ENCODE results near the gene RAB3GAP2. TPM values are rescaled to one million over a fixed set of nuclear protein-coding genes. Genes with fewer than 3 reads are reported as not detected.
A peak's percentile ranks its signal among the peaks of the same experiment; 100 is the strongest.
"Not testable (repeated sequence)": the region's sequence is repeated elsewhere in the genome, so short reads cannot be mapped to it uniquely, and the experiment has no call there.

The RAB3GAP2 gene
- total RNA-seq, 8 experiments from 2014 or later, result 27.8 to 56.7 (median 40.4) TPM

DNA sequence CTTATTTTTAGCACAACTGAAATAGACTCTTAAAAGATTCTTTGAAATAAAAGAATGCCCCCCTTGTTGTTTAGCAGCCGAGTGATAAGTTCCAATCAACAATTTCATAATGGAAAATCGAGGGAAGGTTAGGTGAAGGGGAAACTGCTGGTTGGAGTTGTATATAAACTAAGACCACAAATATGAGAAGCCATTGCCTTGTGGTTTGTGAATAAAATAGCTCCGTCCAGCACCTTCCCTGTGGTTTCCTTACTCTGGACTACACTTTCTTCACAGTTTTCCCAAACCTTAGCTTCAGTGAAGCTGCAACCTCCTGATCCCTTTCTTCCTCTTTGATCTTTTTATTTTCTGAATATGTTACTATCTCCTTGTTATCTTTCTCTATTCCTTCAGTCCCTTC is 6.7 kb upstream of the RAB3GAP2 start:
- H3K4me3 ChIP-seq, result no peak overlapping the region
- in situ Hi-C loops (cut with MboI; ENCODE audit: low pct_unique_long_range_greater_than_20kb in 2 of 9, low sequenced_read_pairs in 9 of 9, unreplicated experiment in 9 of 9), result loop anchor here in 3 of 9 experiments (25.0 kb wide), 3 partner anchors 258 to 508 kb away; partner anchors contain the start of genes MARK1 (in 1 of the 3), MTARC1 (in 1 of the 3) and MTARC2 (in 1 of the 3)
- no peak for ATAC-seq (replicated peaks in 6 of 8)
- no peak overlapping the region for H3K27ac ChIP-seq
- WGBS, 10 experiments, result 16 to 73% (median 51%) methylated on average over 1 to 3 of the region's 3 CpGs; no CpG with 5 or more reads in 1 of the 10 experiments
- peaks cover 9 to 10% of the 10 kb centered on the region in 2 donors for H3K4me1 ChIP-seq (replicated peaks in 1 of 2)

DNA sequence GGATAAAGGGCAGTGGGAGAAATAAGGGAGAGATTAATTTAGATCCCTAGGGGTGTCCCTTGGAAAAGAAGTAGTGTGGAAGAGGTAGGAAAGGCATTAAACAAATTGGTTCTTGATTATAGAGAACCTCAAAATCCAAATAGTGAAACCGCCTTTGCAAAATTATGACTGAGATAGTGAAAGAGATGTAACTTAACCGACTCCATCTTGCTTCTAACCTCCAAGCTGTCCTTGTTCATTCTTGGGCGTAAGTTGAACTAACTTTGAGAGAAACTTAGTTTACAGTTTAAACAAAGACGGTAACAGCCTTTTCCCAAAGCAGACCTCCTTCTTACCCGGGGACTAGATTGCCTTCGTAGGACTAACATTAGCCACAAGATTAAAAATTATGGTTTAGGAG is 3.2 kb upstream of the RAB3GAP2 start:
- ATAC-seq (replicated peaks in 6 of 8), result no peak
- WGBS, 10 experiments, result 55 to 93% (median 88%) methylated on average over 4 to 6 of the region's 6 CpGs; no CpG with 5 or more reads in 2 of the 10 experiments
- Histone ChIP-seq H3K27ac (no peak overlapping the region), H3K4me3 (no peak overlapping the region), H3K4me1 (replicated peaks in 1 of 2) (peaks cover 28 to 29% of the 10 kb centered on the region in 2 donors)
- in situ Hi-C loops (cut with MboI; ENCODE audit: low pct_unique_long_range_greater_than_20kb in 2 of 9, low sequenced_read_pairs in 9 of 9, unreplicated experiment in 9 of 9), result loop anchor here in 3 of 9 experiments (25.0 kb wide), 3 partner anchors 262 to 512 kb away; partner anchors contain the start of genes MARK1 (in 1 of the 3), MTARC1 (in 1 of the 3) and MTARC2 (in 1 of the 3)

- H3K27ac ChIP-seq, result peak overlapping the region in 1 of 2 donors; percentile 88
- in situ Hi-C loops (cut with MboI; ENCODE audit: low pct_unique_long_range_greater_than_20kb in 2 of 9, low sequenced_read_pairs in 9 of 9, unreplicated experiment in 9 of 9), result no loop called here
- no peak for ATAC-seq (replicated peaks in 6 of 8)
- WGBS, 10 experiments, result 79 to 100% (median 83%) methylated on average over 1 to 2 of the region's 2 CpGs; no CpG with 5 or more reads in 4 of the 10 experiments
- peaks cover 30 to 33% of the 10 kb centered on the region in 2 donors for H3K4me1 ChIP-seq (replicated peaks in 1 of 2)
- H3K4me3 ChIP-seq, result no peak overlapping the region
Observed at GRCh38 chr1:220274251-220274855, 2.1 kb upstream of the RAB3GAP2 start.

- WGBS, 10 experiments, result 5 to 45% (median 20%) methylated on average over 3 to 5 of the region's 5 CpGs
- in situ Hi-C loops (cut with MboI; ENCODE audit: low pct_unique_long_range_greater_than_20kb in 2 of 9, low sequenced_read_pairs in 9 of 9, unreplicated experiment in 9 of 9), result no loop called here
- Histone ChIP-seq H3K4me3 (peak overlapping the region; percentile 59 to 73 (median 67)), H3K4me1 (replicated peaks in 1 of 2) (peaks cover 30 to 33% of the 10 kb centered on the region in 2 donors), H3K27ac (peak overlapping the region; percentile 88)
- no peak for ATAC-seq (replicated peaks in 6 of 8)
Observed at GRCh38 chr1:220272841-220273090, 513 bp upstream of the RAB3GAP2 start.

DNA sequence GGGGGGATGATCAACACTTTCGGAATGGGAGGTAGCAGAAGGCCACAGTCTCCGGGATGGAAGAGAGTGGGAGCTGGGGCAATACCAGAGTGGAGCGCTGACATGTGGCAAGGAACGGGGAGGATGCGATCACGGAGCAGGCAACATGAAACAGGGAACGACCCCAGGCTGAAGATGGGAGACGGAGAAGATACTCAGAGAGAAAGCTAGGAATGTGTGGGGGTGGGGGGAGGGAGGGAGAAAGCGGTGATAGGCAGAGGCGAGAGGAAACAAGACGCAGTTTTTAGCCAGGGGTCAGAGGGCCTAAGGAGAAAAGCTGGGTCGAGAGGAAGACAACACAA is 577 bp downstream of the RAB3GAP2 start:
- Histone ChIP-seq H3K4me1 (replicated peaks in 1 of 2) (peaks cover 30 to 33% of the 10 kb centered on the region in 2 donors), H3K27ac (peak overlapping the region; percentile 88), H3K4me3 (peak overlapping the region; percentile 59 to 73 (median 67))
- in situ Hi-C loops (cut with MboI; ENCODE audit: low pct_unique_long_range_greater_than_20kb in 2 of 9, low sequenced_read_pairs in 9 of 9, unreplicated experiment in 9 of 9), result no loop called here
- ATAC-seq (replicated peaks in 6 of 8), result peak in 3 of 8 experiments; percentile 7 to 37 (median 17)
- 0 to 5% (median 0%) methylated on average over 1 to 8 of the region's 12 CpGs; no CpG with 5 or more reads in 1 of the 10 experiments for WGBS, 10 experiments

GRCh38 chr1:220269036-220269435 is 3.2 kb downstream of the RAB3GAP2 start:
- WGBS, 10 experiments, result 93 to 100% (median 100%) methylated on average over 1 to 2 of the region's 2 CpGs; no CpG with 5 or more reads in 2 of the 10 experiments
- Histone ChIP-seq H3K27ac (no peak overlapping the region), H3K4me3 (no peak overlapping the region), H3K4me1 (replicated peaks in 1 of 2) (peaks cover 21 to 24% of the 10 kb centered on the region in 2 donors)
- ATAC-seq (replicated peaks in 6 of 8), result no peak
- in situ Hi-C loops (cut with MboI; ENCODE audit: low pct_unique_long_range_greater_than_20kb in 2 of 9, low sequenced_read_pairs in 9 of 9, unreplicated experiment in 9 of 9), result no loop called here

DNA sequence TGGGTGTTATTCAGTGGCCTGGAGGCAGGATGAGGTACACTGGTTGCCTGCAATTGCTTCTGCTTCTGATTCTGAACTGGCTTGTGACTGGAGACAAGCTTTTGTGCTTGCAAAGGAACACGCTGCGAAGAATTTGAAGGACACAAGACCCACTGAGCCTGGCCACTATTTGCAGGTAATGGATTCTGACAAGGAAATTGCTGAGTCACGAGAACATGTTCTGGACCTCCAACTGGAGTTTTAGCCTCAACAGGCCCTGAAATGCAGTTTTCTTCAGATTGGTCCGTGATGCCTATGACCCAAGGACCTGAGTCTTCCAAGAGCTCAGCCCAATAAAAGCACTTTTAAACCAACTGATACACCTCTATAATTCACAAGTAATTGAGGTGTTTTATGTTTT is 4.6 kb downstream of the RAB3GAP2 start:
- Histone ChIP-seq H3K4me1 (replicated peaks in 1 of 2) (peaks cover 9 to 12% of the 10 kb centered on the region in 2 donors), H3K27ac (no peak overlapping the region), H3K4me3 (no peak overlapping the region)
- 89 to 100% (median 100%) methylated on average over 1 to 4 of the region's 4 CpGs; no CpG with 5 or more reads in 3 of the 10 experiments for WGBS, 10 experiments
- no peak for ATAC-seq (replicated peaks in 6 of 8)
- in situ Hi-C loops (cut with MboI; ENCODE audit: low pct_unique_long_range_greater_than_20kb in 2 of 9, low sequenced_read_pairs in 9 of 9, unreplicated experiment in 9 of 9), result no loop called here

- H3K4me3 ChIP-seq; H3K27ac ChIP-seq; H3K4me1 ChIP-seq (replicated peaks in 1 of 2); ATAC-seq (replicated peaks in 6 of 8); in situ Hi-C loops (cut with MboI; ENCODE audit: low pct_unique_long_range_greater_than_20kb in 2 of 9, low sequenced_read_pairs in 9 of 9, unreplicated experiment in 9 of 9): not testable (repeated sequence)
- 88 to 100% (median 100%) methylated on average over 1 to 3 of the region's 3 CpGs; no CpG with 5 or more reads in 1 of the 10 experiments for WGBS, 10 experiments
Observed at GRCh38 chr1:220260228-220260627, 12.0 kb downstream of the RAB3GAP2 start.

GRCh38 chr1:220259756-220260155 is 12.5 kb downstream of the RAB3GAP2 start:
- in situ Hi-C loops (cut with MboI; ENCODE audit: low pct_unique_long_range_greater_than_20kb in 2 of 9, low sequenced_read_pairs in 9 of 9, unreplicated experiment in 9 of 9); H3K27ac ChIP-seq; ATAC-seq (replicated peaks in 6 of 8); H3K4me3 ChIP-seq; H3K4me1 ChIP-seq (replicated peaks in 1 of 2): not testable (repeated sequence)

GRCh38 chr1:220256194-220256593 is 16.1 kb downstream of the RAB3GAP2 start:
- in situ Hi-C loops (cut with MboI; ENCODE audit: low pct_unique_long_range_greater_than_20kb in 2 of 9, low sequenced_read_pairs in 9 of 9, unreplicated experiment in 9 of 9); ATAC-seq (replicated peaks in 6 of 8); H3K4me1 ChIP-seq (replicated peaks in 1 of 2); H3K4me3 ChIP-seq; H3K27ac ChIP-seq: not testable (repeated sequence)
- WGBS, 10 experiments, result 64 to 100% (median 97%) methylated on average over 1 to 3 of the region's 3 CpGs

DNA sequence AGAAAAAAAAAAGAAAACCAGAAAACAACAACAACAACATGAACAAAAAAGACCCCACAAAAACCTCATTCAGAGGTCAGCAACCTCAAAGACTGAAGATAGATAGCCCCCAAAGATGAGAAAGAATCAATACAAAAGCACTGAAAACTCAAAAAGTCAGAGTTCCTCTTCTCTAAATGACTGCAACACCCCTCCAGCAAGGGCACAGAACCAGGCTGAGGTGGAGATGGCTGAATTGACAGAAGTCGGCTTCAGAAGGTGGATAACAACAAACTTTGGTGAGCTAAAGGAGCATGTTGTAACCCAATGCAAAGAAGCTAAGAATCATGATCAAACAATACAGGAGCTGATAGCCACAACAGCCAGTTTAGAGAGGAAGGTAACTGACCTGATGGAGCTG is 17.0 kb downstream of the RAB3GAP2 start:
- ATAC-seq (replicated peaks in 6 of 8), result no peak
- Histone ChIP-seq H3K27ac (no peak overlapping the region), H3K4me1 (replicated peaks in 1 of 2) (no peaks in the 10 kb centered on the region), H3K4me3 (no peak overlapping the region)
- WGBS, 10 experiments, result 94 to 100% (median 100%) methylated on average over 1 of the region's 1 CpG; no CpG with 5 or more reads in 1 of the 10 experiments
- in situ Hi-C loops (cut with MboI; ENCODE audit: low pct_unique_long_range_greater_than_20kb in 2 of 9, low sequenced_read_pairs in 9 of 9, unreplicated experiment in 9 of 9), result no loop called here

- peak in 7 of 8 experiments; percentile 22 to 86 (median 73) for ATAC-seq (replicated peaks in 6 of 8)
- 100% methylated on average over 1 to 5 of the region's 12 CpGs; no CpG with 5 or more reads in 7 of the 10 experiments for WGBS, 10 experiments
- in situ Hi-C loops (cut with MboI; ENCODE audit: low pct_unique_long_range_greater_than_20kb in 2 of 9, low sequenced_read_pairs in 9 of 9, unreplicated experiment in 9 of 9), result not testable (repeated sequence)
Observed at GRCh38 chr1:220253290-220253689, 19.0 kb downstream of the RAB3GAP2 start.

DNA sequence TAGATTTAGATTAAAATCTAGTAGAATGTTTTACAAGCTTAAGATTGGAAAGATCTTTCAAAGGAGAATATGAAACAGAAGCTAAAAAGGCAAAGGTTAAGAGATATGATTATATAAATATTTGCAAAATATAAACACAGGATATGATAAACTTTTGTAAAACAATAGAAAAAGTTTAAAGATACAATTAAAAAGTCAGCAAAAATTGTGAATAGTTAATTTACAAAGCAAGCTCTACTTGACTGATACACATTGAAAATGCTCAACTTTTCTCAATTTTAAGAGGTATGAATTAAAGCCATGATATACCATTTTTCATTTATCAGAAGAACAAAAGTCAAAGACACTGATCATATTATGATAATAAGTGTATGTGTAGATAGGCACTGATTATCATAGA is 21.0 kb downstream of the RAB3GAP2 start:
- no peak for ATAC-seq (replicated peaks in 6 of 8)
- Histone ChIP-seq H3K4me1 (replicated peaks in 1 of 2) (no peaks in the 10 kb centered on the region), H3K4me3 (no peak overlapping the region), H3K27ac (no peak overlapping the region)
- in situ Hi-C loops (cut with MboI; ENCODE audit: low pct_unique_long_range_greater_than_20kb in 2 of 9, low sequenced_read_pairs in 9 of 9, unreplicated experiment in 9 of 9), result no loop called here

More at GRCh38 chr1:220253290-220253689, 19.0 kb downstream of the RAB3GAP2 start:
- H3K27ac ChIP-seq; H3K4me3 ChIP-seq; H3K4me1 ChIP-seq (replicated peaks in 1 of 2): not testable (repeated sequence)

GRCh38 chr1:220250681-220251080 is 21.6 kb downstream of the RAB3GAP2 start:
- H3K27ac ChIP-seq, result no peak overlapping the region
- H3K4me1 ChIP-seq (replicated peaks in 1 of 2), result no peaks in the 10 kb centered on the region
- in situ Hi-C loops (cut with MboI; ENCODE audit: low pct_unique_long_range_greater_than_20kb in 2 of 9, low sequenced_read_pairs in 9 of 9, unreplicated experiment in 9 of 9), result no loop called here
- no peak overlapping the region for H3K4me3 ChIP-seq
- ATAC-seq (replicated peaks in 6 of 8), result no peak

All from motor neuron (in vitro differentiated cells).